Duodenal mucosa (tissue), 2 donors: ENCODE measurements around the gene DEXI.
A peak's percentile ranks its signal among the peaks of the same experiment; 100 is the strongest.

Experiments used
- H3K27ac ChIP-seq: one replicate; pipeline ENCODE4 v1.7.0; 2013; ENCODE audit warnings: low read depth, low read length
- H3K27me3 ChIP-seq, 2 donors: one replicate each; pipeline ENCODE4 v1.7.0; 2013; ENCODE audit warnings: low read length in 2 of 2, control low read depth in 1 of 2; ENCODE audit not compliant: insufficient read depth in 2 of 2, control insufficient read depth in 1 of 2
- H3K36me3 ChIP-seq, 2 donors: one replicate each; pipeline ENCODE4 v1.7.0; 2013; ENCODE audit warnings: low read length in 2 of 2, control low read depth in 1 of 2; ENCODE audit not compliant: insufficient read depth in 2 of 2, control insufficient read depth in 1 of 2
- H3K4me1 ChIP-seq, 2 donors: one replicate each; pipeline ENCODE4 v1.7.0; 2013; ENCODE audit warnings: low read length in 2 of 2, control low read depth in 1 of 2; ENCODE audit not compliant: insufficient read depth in 2 of 2, control insufficient read depth in 1 of 2
- H3K4me3 ChIP-seq, 2 donors: one replicate each; pipeline ENCODE4 v1.7.0; 2013; ENCODE audit warnings: low read length in 2 of 2, low read depth in 1 of 2
- H3K9ac ChIP-seq, 2 donors: one replicate each; pipeline ENCODE4 v1.7.0; 2013; ENCODE audit warnings: low read length in 2 of 2, low read depth in 1 of 2
- H3K9me3 ChIP-seq, 2 donors: one replicate each; pipeline ENCODE4 v1.7.0; 2013; ENCODE audit warnings: low read length in 2 of 2, control low read depth in 1 of 2; ENCODE audit not compliant: control insufficient read depth in 1 of 2

The DEXI gene

GRCh38 chr16:10921536-10922327 lies 20.5 kb downstream of the DEXI start:
- Histone ChIP-seq H3K36me3 (peaks cover 28 to 44% of the 10 kb centered on the region in 2 donors), H3K4me1 (peaks cover 5 to 11% of the 10 kb centered on the region in 2 donors), H3K9ac (no peak overlapping the region), H3K4me3 (no peak overlapping the region), H3K27me3 (no peaks in the 10 kb centered on the region), H3K9me3 (no peaks in the 10 kb centered on the region), H3K27ac (no peak overlapping the region)

DNA sequence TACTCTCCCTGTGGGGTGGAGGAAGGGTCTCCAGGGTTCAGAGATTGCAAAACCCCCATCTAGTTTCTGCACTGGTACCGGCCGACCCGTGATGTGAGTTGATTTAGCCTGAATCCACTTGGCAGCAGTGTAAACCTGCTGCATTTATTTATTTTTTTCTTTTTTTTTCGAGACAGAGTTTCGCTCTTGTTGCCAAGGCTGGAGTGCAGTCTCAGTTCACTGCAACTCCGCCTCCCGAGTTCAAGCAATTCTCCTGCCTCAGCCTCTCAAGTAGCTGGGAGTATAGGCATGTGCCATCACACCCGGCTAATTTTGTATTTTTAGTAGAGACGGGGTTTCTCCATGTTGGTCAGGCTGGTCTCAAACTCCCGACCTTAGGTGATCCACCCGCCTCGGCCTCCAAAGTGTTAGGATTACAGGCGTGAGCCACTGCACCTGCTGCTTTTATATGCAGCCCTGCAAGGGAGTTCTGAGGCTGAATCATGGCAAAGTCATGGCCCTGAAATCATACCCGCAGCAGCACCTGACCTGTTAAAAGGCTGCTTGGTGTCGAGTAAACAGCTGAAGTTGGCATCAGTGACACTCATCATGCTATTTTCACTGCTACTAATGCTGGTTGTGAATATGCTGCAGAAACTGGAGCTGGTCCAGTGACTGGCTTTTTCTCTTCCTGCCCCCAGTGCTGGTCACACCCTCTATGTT lies 21.4 kb downstream of the DEXI start:
- no peak overlapping the region for H3K9ac ChIP-seq
- peaks cover 10 to 11% of the 10 kb centered on the region in 2 donors for H3K4me1 ChIP-seq
- peaks cover 24 to 35% of the 10 kb centered on the region in 2 donors for H3K36me3 ChIP-seq
- no peak overlapping the region for H3K4me3 ChIP-seq
- H3K9me3 ChIP-seq, result no peaks in the 10 kb centered on the region
- no peak overlapping the region for H3K27ac ChIP-seq
- H3K27me3 ChIP-seq, result no peaks in the 10 kb centered on the region

- Histone ChIP-seq H3K36me3 (peaks cover 14 to 20% of the 10 kb centered on the region in 2 donors), H3K4me1 (peaks cover 17% of the 10 kb centered on the region in 2 donors), H3K27ac (no peak overlapping the region), H3K4me3 (no peak overlapping the region), H3K9ac (no peak overlapping the region), H3K27me3 (no peaks in the 10 kb centered on the region), H3K9me3 (no peaks in the 10 kb centered on the region)
These were observed 23.3 kb downstream of the DEXI start for GRCh38 chr16:10919003-10919351.

GRCh38 chr16:10918294-10919002 lies 23.8 kb downstream of the DEXI start:
- Histone ChIP-seq H3K27me3 (no peaks in the 10 kb centered on the region), H3K4me1 (peaks cover 17% of the 10 kb centered on the region in 2 donors), H3K9ac (no peak overlapping the region), H3K4me3 (peak overlapping the region in 1 of 2 donors; percentile 9), H3K27ac (no peak overlapping the region), H3K9me3 (no peaks in the 10 kb centered on the region), H3K36me3 (peaks cover 14 to 18% of the 10 kb centered on the region in 2 donors)

DNA sequence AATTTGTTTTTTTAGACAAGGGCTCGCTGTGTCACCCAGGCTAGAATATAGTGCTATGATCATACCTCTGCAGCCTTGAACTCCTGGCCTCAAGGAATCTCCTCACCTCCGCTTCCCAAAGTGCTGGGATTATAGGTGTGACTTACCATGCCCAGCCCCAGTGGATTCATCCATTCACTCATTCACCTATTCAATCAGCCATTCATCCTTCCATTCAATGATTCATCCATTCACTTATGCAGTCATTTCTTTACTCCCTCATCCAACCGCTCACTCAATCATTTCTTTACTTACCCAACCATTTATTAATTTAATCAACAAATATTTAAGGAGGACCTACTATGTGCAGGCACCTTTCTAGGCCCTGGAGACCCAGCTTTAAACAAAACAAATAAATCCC lies 25.7 kb downstream of the DEXI start:
- H3K9ac ChIP-seq, result no peak overlapping the region
- H3K4me1 ChIP-seq, result peaks cover 15 to 17% of the 10 kb centered on the region in 2 donors
- peak overlapping the region; percentile 59 for H3K27ac ChIP-seq
- no peak overlapping the region for H3K4me3 ChIP-seq
- H3K9me3 ChIP-seq, result no peaks in the 10 kb centered on the region
- H3K27me3 ChIP-seq, result no peaks in the 10 kb centered on the region
- H3K36me3 ChIP-seq, result peaks cover 0 to 4% of the 10 kb centered on the region in 2 donors

DNA sequence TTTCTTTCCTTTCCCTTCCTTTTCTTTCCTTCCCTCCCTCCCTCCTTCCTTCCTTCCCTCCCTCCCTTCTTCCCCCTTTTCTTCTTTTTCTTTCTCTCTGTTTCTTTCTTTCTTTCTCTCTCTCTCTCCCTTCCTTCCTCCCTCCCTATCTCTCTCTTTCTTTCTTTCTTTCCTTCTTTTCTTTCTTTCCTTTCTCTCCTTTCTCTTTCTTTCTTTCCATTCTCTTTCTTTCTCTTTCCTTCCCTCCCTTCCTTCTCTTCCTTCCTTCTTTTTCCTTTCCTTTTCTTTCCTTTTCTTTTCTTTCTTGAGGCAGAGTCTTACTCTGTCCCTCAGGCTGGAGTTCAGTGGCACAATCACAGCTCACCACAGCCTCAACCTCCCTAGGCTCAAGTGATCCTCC lies 31.0 kb downstream of the DEXI start:
- Histone ChIP-seq H3K9ac (no peak overlapping the region), H3K9me3 (no peaks in the 10 kb centered on the region), H3K4me1 (peaks cover 6 to 11% of the 10 kb centered on the region in 2 donors), H3K4me3 (no peak overlapping the region), H3K27ac (no peak overlapping the region), H3K27me3 (no peaks in the 10 kb centered on the region), H3K36me3 (peaks cover 21 to 34% of the 10 kb centered on the region in 2 donors)

DNA sequence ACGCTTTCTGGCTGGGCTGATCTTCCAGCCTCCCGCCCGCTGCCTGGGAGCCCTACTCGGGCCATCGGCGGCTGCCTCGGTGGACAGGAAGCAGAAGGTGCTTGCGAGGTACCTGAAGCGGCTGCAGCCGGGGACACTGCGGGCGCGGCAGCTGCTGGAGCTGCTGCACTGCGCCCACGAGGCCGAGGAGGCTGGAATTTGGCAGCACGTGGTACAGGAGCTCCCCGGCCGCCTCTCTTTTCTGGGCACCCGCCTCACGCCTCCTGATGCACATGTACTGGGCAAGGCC lies 34.6 kb downstream of the DEXI start:
- Histone ChIP-seq H3K9me3 (peaks cover 4% of the 10 kb centered on the region in 2 donors), H3K36me3 (peaks cover 41 to 65% of the 10 kb centered on the region in 2 donors), H3K4me3 (no peak overlapping the region), H3K27ac (no peak overlapping the region), H3K9ac (no peak overlapping the region), H3K4me1 (no peaks in the 10 kb centered on the region), H3K27me3 (no peaks in the 10 kb centered on the region)

DNA sequence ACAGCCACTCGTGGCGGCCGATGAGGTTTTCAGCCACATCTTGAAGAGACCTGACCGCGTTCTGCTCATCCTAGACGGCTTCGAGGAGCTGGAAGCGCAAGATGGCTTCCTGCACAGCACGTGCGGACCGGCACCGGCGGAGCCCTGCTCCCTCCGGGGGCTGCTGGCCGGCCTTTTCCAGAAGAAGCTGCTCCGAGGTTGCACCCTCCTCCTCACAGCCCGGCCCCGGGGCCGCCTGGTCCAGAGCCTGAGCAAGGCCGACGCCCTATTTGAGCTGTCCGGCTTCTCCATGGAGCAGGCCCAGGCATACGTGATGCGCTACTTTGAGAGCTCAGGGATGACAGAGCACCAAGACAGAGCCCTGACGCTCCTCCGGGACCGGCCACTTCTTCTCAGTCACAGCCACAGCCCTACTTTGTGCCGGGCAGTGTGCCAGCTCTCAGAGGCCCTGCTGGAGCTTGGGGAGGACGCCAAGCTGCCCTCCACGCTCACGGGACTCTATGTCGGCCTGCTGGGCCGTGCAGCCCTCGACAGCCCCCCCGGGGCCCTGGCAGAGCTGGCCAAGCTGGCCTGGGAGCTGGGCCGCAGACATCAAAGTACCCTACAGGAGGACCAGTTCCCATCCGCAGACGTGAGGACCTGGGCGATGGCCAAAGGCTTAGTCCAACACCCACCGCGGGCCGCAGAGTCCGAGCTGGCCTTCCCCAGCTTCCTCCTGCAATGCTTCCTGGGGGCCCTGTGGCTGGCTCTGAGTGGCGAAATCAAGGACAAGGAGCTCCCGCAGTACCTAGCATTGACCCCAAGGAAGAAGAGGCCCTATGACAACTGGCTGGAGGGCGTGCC lies 35.1 kb downstream of the DEXI start:
- no peaks in the 10 kb centered on the region for H3K27me3 ChIP-seq
- no peak overlapping the region for H3K27ac ChIP-seq
- H3K9ac ChIP-seq, result no peak overlapping the region
- H3K4me1 ChIP-seq, result no peaks in the 10 kb centered on the region
- peaks cover 47 to 70% of the 10 kb centered on the region in 2 donors for H3K36me3 ChIP-seq
- H3K9me3 ChIP-seq, result peaks cover 4 to 6% of the 10 kb centered on the region in 2 donors
- H3K4me3 ChIP-seq, result no peak overlapping the region

- H3K9me3 ChIP-seq, result peaks cover 4 to 6% of the 10 kb centered on the region in 2 donors
- H3K9ac ChIP-seq, result no peak overlapping the region
- H3K36me3 ChIP-seq, result peaks cover 53 to 77% of the 10 kb centered on the region in 2 donors
- no peak overlapping the region for H3K4me3 ChIP-seq
- H3K4me1 ChIP-seq, result no peaks in the 10 kb centered on the region
- H3K27ac ChIP-seq, result no peak overlapping the region
- no peaks in the 10 kb centered on the region for H3K27me3 ChIP-seq
These were observed 35.8 kb downstream of the DEXI start for GRCh38 chr16:10906482-10906881.
